GM18909 (cell line): ENCODE measurements around the gene PPP1R1B.
"Not testable (repeated sequence)": the region's sequence is repeated elsewhere in the genome, so short reads cannot be mapped to it uniquely, and the experiment has no call there.

Source experiments
- ATAC-seq: cut with Tn5 transposase; IDR thresholded peaks from one replicate; pipeline ENCODE4 v1.9.1; 2021; ENCODE audit warnings: mild to moderate bottlenecking; ENCODE audit not compliant: unreplicated experiment, poor library complexity

The PPP1R1B gene

GRCh38 chr17:39626171-39627046 is at the start of gene PPP1R1B:
PPP1R1B (plus strand) TSS chr17:39626952; CDS start chr17:39627393, 441 bp downstream.
- no peak for ATAC-seq

GRCh38 chr17:39578272-39578671 is 48.5 kb upstream of the PPP1R1B start:
- no peak for ATAC-seq

- ATAC-seq, result no peak
These were observed 47.3 kb upstream of the PPP1R1B start for GRCh38 chr17:39579318-39580081.

GRCh38 chr17:39580082-39580468 is 46.7 kb upstream of the PPP1R1B start:
- ATAC-seq, result no peak

- ATAC-seq, result no peak
These were observed 45.5 kb upstream of the PPP1R1B start for GRCh38 chr17:39581071-39581758.

GRCh38 chr17:39581759-39582085 is 45.0 kb upstream of the PPP1R1B start:
- no peak for ATAC-seq

GRCh38 chr17:39582658-39583057 is 44.1 kb upstream of the PPP1R1B start:
- ATAC-seq, result no peak

- not testable (repeated sequence) for ATAC-seq
These were observed 36.6 kb upstream of the PPP1R1B start for GRCh38 chr17:39590180-39590579.

GRCh38 chr17:39591958-39592954 is 34.5 kb upstream of the PPP1R1B start:
- no peak for ATAC-seq

GRCh38 chr17:39593371-39593770 is 33.4 kb upstream of the PPP1R1B start:
- ATAC-seq, result no peak

- ATAC-seq, result no peak
These were observed 31.5 kb upstream of the PPP1R1B start for GRCh38 chr17:39595294-39595693.

GRCh38 chr17:39595928-39596510 is 30.7 kb upstream of the PPP1R1B start:
- no peak for ATAC-seq

GRCh38 chr17:39596543-39597267 is 30.0 kb upstream of the PPP1R1B start:
- no peak for ATAC-seq

GRCh38 chr17:39597372-39598046 is 29.2 kb upstream of the PPP1R1B start:
- no peak for ATAC-seq

GRCh38 chr17:39598047-39598481 is 28.7 kb upstream of the PPP1R1B start:
- no peak for ATAC-seq

GRCh38 chr17:39598630-39599003 is 28.1 kb upstream of the PPP1R1B start:
- no peak for ATAC-seq

- no peak for ATAC-seq
These were observed 27.6 kb upstream of the PPP1R1B start for GRCh38 chr17:39599004-39599664.
